Stimulated activated CD4-positive, alpha-beta T cell treated with anti-CD3 and anti-CD28 coated beads, Interleukin-2, amount 100 ng/mL, for 48 hours (primary cell): ENCODE data around the gene USP34.
"Not testable (repeated sequence)": the region's sequence is repeated elsewhere in the genome, so short reads cannot be mapped to it uniquely, and the experiment has no call there.

Experiments
- DNase-seq, 2 donors: peaks; one replicate each; pipeline ENCODE4 v3.0.0-alpha.2; 2020

Gene USP34, protein sequence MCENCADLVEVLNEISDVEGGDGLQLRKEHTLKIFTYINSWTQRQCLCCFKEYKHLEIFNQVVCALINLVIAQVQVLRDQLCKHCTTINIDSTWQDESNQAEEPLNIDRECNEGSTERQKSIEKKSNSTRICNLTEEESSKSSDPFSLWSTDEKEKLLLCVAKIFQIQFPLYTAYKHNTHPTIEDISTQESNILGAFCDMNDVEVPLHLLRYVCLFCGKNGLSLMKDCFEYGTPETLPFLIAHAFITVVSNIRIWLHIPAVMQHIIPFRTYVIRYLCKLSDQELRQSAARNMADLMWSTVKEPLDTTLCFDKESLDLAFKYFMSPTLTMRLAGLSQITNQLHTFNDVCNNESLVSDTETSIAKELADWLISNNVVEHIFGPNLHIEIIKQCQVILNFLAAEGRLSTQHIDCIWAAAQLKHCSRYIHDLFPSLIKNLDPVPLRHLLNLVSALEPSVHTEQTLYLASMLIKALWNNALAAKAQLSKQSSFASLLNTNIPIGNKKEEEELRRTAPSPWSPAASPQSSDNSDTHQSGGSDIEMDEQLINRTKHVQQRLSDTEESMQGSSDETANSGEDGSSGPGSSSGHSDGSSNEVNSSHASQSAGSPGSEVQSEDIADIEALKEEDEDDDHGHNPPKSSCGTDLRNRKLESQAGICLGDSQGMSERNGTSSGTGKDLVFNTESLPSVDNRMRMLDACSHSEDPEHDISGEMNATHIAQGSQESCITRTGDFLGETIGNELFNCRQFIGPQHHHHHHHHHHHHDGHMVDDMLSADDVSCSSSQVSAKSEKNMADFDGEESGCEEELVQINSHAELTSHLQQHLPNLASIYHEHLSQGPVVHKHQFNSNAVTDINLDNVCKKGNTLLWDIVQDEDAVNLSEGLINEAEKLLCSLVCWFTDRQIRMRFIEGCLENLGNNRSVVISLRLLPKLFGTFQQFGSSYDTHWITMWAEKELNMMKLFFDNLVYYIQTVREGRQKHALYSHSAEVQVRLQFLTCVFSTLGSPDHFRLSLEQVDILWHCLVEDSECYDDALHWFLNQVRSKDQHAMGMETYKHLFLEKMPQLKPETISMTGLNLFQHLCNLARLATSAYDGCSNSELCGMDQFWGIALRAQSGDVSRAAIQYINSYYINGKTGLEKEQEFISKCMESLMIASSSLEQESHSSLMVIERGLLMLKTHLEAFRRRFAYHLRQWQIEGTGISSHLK (N-terminal part only)

DNA sequence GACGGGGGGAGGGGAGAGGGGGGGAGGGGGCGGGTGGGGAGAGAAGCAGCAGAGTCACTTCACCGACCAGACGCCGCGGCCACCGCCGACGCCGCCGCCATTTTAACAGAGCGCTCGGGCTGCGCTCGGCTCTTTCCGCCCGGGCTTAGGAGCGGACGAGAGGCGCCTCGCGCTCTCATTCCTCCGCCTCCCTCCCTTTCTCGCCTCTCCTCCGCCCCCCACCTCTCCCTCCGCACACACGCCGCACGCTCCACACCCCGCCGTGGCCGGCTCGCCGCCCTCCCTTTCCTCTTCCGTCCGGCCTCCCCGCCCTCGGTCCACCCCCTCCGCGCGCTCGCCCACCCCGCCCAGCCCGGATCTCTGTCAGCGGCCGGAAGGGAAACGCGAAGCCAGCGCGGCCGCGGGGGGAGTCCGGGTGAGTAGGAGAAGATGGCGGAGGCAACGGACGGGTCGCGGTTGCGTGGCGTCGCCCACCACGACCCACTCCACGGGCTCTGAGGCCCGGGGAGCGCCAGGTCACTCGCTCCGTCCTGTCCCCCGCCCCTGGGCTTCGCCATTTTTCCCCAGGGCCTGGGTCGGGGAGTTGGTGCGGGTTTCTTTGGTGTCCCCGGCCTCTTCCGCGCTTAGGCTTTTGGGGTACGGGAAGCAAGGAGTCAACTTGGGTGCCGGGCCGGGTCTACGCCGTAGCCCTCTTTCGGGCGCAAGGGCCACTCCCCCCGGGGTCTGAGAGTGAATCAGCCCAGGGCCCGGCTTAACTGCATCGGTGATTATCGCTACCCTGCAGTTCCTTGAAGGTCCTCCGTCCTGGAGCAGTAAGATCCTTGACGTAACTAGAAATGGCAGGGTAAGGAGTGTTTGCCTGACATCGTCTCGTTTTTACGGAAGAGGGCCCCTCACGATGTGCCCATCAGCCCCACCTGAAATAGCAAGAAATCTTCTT lies at the start of gene USP34:
TSS of gene USP34 (minus strand) at position 123 of the 940 bp plus-strand sequence. CDS start 395 bp downstream, outside the sequence.
- DNase-seq, result peak; percentile 80 to 81

DNA sequence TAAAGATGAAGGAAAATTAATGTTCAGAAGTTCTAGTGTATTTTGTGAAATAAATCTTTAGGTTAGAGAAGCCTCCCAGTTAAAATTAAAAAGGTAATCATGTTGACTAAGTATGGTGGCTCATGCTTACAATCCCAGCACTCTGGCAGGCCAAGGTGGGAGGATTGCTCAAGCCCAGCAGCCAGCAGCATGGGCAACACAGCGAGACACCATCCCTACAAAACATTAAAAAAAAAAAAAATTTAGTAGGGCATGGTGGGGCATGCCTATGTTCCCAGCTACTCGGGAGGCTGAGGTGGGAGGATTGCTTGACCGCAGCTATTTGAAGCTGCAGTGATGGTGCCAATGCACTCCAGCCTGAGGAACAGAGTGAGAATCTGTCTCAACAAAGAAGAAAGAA lies 49.4 kb upstream of the USP34 start:
- DNase-seq, result no peak

DNA sequence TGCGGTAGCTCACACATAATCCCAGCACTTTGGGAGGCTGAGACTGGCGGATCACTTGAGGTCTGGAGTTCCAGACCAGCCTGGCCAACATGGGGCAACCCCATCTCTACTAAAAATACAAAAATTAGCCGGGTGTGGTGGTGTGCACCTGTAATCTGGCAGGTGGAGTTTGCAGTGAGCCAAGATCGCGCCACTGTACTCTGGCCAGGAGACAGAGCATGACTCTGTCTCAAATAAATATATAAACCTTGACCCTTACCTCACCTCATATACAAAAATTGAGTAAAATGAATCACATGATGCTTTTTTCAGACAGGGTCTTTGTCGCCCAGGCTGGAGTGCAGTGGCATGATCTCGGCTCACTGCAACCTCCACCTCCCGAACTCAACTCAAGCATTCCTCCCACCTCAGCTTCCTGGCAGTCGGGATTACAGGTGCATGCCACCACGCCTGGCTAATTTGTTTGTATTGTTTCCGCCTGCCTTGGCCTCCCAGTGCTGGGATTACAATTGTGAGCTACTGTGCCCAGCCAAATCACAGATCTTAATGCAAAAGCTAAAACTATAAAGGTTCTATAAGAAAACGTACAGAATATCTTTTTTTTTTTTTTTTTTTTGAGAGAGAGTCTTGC lies 42.0 kb upstream of the USP34 start:
- no peak for DNase-seq

DNA sequence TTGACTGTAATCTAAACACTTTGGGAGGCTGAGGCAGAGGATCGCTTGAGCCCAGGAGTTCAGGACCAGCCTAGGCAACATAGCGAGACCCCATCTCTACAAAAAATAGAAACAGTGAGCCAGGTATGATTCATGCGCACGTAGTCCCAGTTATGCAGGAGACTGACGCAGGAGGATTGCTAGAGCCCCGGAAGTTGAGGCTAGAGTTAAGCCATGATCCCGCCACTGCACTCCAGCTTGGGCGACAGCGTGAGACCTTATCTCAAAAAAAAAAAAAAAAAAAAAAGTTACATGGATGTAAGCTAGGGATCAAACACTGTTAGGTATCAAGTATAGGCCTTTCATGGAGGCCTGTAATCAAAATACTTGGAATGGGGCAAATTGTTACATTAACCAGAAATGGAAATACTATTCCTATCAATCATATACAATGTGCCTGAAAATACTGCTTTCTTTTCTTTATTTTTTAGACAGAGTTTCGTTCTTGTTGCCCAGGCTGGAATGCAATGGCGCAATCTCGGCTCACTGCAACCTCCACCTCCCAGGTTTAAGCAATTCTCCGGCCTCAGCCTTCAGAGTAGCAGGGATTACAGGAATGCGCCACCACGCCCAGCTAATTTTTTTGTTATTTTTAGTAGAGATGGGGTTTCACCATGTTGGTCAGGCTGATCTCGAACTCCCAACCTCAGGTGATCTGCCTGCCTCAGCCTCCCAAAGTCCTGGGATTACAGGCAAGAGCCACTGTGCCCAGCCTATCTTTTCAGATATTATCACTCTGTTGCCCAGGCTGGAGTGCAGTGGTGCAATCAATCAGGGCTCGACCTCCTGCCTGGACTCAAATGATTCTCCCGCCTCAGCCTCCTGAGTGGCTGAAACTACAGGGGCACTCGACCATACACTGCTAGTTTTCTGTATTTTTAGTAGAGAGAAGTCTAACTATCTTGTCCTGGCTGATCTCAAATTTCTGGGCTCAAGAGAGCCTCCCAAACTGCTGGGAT lies 40.1 kb upstream of the USP34 start:
- DNase-seq, result no peak

DNA sequence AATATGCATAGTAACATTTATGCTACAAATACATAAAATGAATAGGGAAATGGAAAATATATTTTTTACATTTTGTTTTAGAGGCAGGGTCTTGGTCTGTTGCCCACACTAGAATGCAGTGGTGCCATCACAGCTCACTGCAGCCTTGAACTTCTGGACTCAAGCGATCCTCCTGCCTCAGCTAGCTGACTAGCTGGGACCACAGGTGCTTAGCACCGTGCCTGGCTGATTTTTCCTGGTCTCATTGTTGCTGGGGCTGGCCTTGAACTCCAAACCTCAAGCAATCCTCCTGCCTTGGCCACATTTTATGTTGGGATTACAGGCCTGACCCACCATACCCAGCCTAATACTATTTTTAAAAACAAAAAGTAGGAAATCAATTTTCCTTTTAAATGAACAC lies 34.1 kb upstream of the USP34 start:
- no peak for DNase-seq

DNA sequence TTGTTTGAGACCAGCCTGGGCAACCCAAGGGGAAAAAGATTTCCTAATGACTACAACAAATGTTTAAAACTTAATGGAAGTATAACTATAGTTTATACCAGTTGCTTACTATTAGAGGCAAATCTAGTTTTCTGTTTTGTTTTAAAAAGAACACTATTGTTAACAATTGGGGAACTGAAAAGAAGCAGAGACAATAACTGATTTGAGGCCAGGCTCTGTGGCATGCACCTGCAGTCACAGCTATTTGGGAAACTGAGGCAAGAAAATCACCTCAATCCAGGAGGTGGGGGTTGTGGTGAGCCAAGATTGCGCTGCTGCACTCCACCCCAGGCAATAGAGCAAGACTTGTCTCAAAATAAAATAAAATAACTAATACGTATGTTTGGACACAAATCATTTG lies 28.2 kb upstream of the USP34 start:
- DNase-seq, result no peak

DNA sequence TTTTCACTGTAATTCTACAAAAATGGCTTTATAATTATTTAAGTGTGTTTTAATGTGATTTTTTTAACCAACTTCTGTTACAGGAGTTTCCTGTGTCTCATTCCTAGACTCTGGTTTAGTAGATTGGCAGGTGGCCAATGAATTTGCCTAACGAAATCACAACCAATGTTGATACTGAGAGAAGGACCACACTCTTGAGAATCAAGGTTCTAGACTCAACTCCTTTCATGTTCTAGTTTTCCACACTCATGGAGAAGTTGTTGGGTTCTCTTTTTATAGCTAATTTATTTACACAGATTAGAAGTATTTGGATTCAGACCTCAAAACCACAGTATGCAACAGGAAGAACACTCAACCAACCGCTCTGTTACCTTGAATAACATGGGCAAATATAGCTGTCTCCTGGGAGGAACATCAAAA lies 22.6 kb upstream of the USP34 start:
- DNase-seq, result no peak

DNA sequence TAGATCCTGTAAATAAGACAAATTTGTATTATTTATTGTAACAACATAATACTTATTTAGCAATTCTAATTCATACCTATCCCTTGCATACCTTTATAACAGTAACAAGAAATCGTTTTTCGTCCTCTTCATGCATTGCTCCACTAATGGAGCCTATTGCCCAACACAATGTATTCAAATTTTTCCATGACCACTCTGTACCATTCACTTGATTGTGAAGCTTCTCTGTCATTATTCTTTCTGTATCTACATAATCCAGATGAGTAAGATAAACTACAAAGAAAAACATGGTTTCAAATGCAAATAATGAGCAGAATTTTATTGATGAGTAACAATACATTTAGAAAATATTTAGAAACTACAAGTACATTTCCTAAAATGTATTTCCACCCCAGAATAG lies 21.6 kb upstream of the USP34 start:
- no peak for DNase-seq

DNA sequence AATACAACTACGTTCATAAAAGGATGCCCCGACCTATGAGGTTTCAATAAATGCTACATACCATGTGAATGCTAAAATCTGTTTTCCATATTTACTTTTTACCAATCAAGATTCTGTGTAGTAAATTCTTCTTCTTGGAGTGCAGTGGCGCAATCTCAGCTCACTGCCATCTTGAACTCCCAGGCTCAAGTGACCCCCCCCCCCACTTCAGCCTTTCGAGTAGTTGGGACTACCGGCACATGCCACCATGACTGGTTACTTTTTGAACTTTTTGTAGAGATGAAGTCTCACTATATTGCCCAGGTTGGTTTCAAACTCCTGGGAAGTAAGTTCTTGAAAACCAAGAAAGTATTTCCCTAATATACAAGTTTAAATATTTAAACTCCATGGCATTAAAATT lies 14.4 kb upstream of the USP34 start:
- no peak for DNase-seq

DNA sequence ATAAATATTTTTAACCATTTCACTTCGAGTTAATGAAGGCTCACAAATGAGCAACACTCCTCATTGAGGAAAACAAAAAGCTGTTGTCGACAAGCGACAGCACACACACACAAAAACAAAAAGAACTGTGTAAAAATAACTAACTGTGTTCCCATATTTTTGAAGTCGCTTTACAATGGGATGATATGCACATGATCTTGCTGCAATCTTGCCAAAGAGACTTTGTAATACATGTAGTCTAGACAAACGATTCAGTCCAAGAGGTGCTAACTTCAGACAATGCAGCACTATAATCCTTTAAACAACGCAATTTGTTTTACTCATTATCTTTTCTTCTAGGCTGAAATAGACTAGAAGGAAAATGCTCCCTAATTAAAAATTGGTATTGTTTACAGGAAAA lies 7.2 kb upstream of the USP34 start:
- DNase-seq, result no peak

DNA sequence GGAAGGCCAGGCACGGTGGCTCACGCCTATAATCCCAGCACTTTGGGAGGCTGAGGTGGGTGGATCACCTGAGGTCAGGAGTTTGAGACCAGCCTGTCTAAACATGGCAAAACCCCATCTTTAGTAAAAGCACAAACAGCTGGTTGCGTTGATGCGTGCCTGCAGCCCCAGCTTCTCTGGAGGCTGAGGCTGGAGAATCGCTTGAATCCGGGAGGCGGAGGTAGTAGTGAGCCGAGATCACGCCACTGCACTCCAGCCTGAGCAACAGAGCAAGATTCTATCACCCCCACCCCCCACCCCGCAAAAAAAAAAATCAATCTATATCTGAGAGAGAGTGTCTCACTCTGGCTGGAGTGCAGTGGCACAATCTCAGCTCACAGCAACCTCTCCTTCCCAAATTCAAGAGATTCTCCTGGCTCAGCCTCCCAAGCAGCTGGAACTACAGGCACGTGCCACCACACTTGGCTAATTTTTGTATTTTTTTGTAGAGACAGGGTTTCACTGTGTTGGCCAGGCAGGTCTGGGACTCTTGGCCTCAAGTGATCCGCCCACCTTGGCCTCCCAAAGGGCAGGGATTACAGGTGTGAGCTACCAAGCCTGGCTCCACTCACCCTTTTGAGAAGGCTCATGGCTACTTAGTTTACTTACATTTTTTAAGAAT lies 6.2 kb upstream of the USP34 start:
- not testable (repeated sequence) for DNase-seq

DNA sequence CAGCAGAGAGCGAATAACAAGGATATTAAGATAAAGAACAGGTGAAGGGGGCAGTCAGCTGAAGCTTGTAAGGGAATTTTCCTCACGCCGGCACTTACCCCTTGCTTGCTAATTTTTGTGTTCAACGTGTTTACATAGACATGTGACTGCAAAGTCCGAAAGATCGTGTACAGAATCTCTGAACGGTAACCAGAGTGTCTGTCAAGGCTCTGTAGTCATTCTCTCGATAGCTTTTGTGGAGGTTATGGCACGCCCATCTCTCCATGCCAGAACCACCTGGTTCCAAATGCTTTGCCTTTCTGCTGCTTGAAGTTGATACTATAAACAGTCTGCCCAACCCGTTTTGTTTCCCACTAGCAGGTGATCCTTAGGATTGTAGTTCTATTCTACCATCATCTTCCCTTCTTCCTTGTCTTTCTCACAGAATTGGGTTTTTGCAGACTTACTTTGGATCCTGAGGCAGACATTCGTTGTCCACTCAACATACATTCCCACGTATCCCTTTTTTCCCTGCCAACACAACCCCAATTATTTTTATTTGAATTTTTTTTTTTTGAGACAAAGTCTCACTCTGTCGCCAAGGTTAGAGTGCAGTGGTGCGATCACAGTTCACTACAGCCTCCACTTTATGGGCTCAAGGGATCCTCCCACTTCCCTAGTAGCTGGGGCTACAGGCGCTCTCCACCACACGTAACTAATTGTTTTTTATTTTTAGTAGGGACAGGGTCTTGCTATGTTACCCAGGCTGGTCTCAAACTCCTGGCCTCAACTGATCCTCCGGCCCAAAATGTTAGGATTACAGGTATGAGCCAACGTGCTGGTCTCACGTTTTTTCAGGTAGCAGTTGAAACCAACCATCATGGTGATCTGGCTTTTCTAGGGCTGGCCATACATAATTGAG lies 1.3 kb upstream of the USP34 start:
- DNase-seq, result no peak

DNA sequence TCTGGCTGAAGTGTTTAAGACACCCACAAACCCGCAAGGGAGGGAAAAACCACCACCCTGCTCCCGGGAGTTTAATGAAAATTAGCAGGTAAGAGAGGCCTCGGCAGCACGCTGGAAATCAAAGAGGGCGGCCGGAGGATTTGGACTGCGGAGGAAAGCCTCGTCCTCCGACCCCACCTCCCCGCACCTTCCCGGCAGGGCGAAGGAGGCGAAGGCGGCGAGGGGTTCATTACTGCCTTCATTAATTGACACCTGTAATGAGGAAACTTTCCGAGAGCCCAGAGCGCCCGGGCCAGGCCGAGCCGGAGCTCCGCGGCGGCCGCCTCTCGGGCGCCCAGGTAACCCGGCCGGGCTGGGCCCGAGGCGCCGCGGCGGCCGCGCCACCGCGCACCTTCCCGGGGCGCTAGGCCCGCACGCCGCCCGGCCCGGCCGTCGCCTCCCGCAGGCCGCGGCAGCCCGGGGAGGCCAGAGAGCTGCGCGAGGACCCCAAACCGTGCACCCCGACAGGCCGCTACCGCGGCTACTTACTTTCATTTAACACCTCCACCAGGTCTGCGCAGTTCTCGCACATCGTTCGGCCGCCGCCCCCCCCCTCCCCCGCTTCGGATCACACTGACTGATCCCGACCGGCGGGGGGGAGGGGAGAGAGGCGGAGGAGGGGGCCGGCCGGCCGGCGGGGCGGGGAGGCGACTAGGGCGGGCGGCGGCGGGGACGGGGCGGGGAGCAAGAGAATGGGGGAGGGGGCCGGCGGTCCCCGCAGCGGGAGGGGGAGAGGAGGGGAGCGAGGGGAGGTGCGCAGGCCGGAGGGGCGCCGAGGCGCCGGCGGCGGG lies 550 bp downstream of the USP34 start:
- DNase-seq, result peak; percentile 77 to 79

DNA sequence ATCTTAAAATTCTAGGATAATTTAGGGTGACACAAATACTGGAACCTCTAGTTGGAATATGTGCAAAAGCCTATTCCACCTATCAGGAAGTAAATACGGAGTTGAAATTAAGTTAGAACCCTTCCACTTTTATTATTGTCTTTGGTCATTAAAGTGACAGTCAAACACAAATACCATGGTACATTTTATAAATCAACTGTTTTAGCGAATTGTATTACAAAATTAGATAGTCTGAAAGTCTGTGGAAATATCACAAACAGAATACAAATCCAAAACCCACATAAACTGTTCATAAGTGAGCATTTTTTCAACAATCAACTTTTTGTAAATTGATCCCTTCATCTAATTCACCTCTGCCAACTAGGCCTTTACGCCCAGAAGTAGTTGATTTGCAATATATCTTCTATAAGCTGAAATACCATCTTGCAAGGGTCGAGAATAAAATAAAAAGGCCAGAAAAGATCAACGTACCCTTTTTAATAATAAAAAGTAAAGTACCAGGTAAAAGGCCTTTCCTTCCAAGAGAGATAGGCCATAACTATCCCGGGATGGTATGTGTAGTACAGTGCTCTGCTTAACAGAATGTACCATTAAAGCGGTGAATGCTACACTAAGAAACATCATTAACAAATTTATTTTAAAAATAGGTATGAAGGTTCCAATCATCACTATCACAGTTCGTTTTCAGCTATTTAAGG lies 1.3 kb downstream of the USP34 start:
- no peak for DNase-seq

DNA sequence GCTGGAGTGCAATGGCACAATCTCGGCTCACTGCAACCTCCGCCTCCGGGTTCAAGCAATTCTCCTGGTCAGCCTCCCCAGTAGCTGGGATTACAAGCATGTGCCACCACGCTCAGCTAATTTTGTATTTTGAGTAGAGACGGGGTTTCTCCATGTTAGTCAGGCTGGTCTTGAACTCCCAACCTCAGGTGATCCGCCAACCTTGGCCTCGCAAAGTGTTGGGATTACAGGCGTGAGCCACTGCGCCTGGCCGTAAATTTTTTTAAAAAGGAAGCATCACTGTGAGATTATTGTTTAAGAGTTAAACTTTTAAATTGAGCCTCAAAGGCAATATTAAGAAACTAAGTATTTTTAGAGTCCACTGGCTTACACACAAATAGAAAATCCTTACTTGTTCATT lies 2.7 kb downstream of the USP34 start:
- not testable (repeated sequence) for DNase-seq

DNA sequence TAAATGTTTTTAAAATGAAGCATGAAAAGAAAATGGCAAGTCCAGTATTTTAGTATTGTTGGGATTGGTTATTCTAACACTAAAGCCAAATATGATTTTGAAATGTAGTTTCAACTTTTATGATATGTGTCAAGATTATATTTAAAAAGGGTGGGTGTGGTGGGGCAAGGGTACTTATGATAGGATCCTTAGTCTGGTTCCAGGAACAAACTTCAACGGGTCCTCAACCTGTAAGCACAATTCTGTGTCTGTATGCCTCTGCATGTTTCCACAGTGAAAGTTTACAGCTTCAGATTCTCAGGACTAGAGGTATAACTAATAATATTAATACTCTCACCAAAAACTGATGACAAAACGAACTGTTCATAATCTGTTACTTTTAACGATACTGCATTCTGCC lies 5.8 kb downstream of the USP34 start:
- DNase-seq, result no peak
